ENCODE results near the gene ASCL4. TPM values are rescaled to one million over a fixed set of nuclear protein-coding genes. Genes with fewer than 3 reads are reported as not detected.

Gene ASCL4
- total and polyA plus RNA-seq, 2 of the 13 experiments (the other 11 are each of a cell fraction or from before 2014, with no cell fraction given), result not detected

GRCh38 chr12:107788690-107789458, 14.4 kb downstream of the ASCL4 start (continued):
- TF ChIP-seq GMEB1 (CRISPR knock-in tag; IDR thresholded peaks at IDR 0.05; ENCODE audit: borderline replicate concordance), result no peak
- no peak for TF ChIP-seq ZNF460 (CRISPR knock-in tag; IDR thresholded peaks at IDR 0.05; ENCODE audit: borderline replicate concordance)
- no peak for TF ChIP-seq ZSCAN30 (CRISPR knock-in tag; IDR thresholded peaks at IDR 0.05)
- no peak for TF ChIP-seq POLR2AphosphoS2 (IDR thresholded peaks at IDR 0.05; ENCODE audit: low read depth, low read length)
- TF ChIP-seq SKIL (CRISPR knock-in tag; IDR thresholded peaks at IDR 0.05; ENCODE audit: borderline replicate concordance), result no peak
- TF ChIP-seq ZNF160 (CRISPR knock-in tag; IDR thresholded peaks at IDR 0.05), result no peak
- no peak for TF ChIP-seq ATM (IDR thresholded peaks at IDR 0.05; ENCODE audit: borderline replicate concordance)
- TF ChIP-seq JDP2 (CRISPR knock-in tag; IDR thresholded peaks at IDR 0.05; ENCODE audit: borderline replicate concordance), result no peak
- no peak for TF ChIP-seq PPARG (CRISPR knock-in tag; conservative IDR thresholded peaks at IDR 0.05)
- TF ChIP-seq RBM22 (optimal IDR thresholded peaks at IDR 0.05; ENCODE audit: low read length), result no peak
- 0 out of 2 replicates have a peak, but pooled peaks have one; percentile 38 for TF ChIP-seq ZNF710 (CRISPR knock-in tag; IDR thresholded peaks at IDR 0.05; ENCODE audit: borderline replicate concordance)
- TF ChIP-seq ZNF558 (CRISPR knock-in tag; IDR thresholded peaks at IDR 0.05; ENCODE audit: borderline replicate concordance), result no peak
- no peak for TF ChIP-seq SOX6 (IDR thresholded peaks at IDR 0.05)
- TF ChIP-seq SOX6 (CRISPR knock-in tag; IDR thresholded peaks at IDR 0.05), result 0 out of 2 replicates have a peak, but pooled peaks have one; percentile 23
- TF ChIP-seq SNAI1 (CRISPR knock-in tag; IDR thresholded peaks at IDR 0.05; ENCODE audit: borderline replicate concordance), result no peak
- no peak for TF ChIP-seq SOX13 (IDR thresholded peaks at IDR 0.05)
- no peak for TF ChIP-seq SOX13 (CRISPR knock-in tag; conservative IDR thresholded peaks at IDR 0.05 in 1 of 2, IDR thresholded peaks at IDR 0.05 in 1 of 2)
- no peak for TF ChIP-seq SIN3A (IDR thresholded peaks at IDR 0.05; ENCODE audit: borderline replicate concordance, low read depth, low read length)
- no peak for TF ChIP-seq ZFYVE20 (CRISPR knock-in tag; IDR thresholded peaks at IDR 0.05; ENCODE audit: borderline replicate concordance, low read depth)
- TF ChIP-seq BCL6 (CRISPR knock-in tag; IDR thresholded peaks at IDR 0.05), result peak; percentile 96
- TF ChIP-seq GABPB1 (CRISPR knock-in tag; IDR thresholded peaks at IDR 0.05), result no peak
- no peak for TF ChIP-seq ZNF256 (CRISPR knock-in tag; conservative IDR thresholded peaks at IDR 0.05)
- no peak for TF ChIP-seq ARHGAP35 (CRISPR knock-in tag; IDR thresholded peaks at IDR 0.05; ENCODE audit: borderline replicate concordance)
- TF ChIP-seq ZBTB3 (CRISPR knock-in tag; IDR thresholded peaks at IDR 0.05; ENCODE audit: borderline replicate concordance, low read depth), result no peak
